Lung (tissue), 12 donors: Measurements from ENCODE around the gene FAM200B. TPM values are rescaled to one million over a fixed set of nuclear protein-coding genes. Genes with fewer than 3 reads are reported as not detected.

Experiments
- ATAC-seq: fragments of 200-7000 bp; cut with Tn5 transposase; one replicate; pipeline ENCODE4 v1.9.1; 2020; ENCODE audit warnings: moderate number of reproducible peaks; ENCODE audit not compliant: insufficient read depth, low FRiP score
- DNase-seq, 3 donors: peaks; one replicate each; pipeline ENCODE4 v3.0.0-alpha.2; 2013 to 2017
- H3K27ac ChIP-seq, 2 donors: one replicate each; pipeline ENCODE4 v1.5.1; 2013; ENCODE audit warnings: mild to moderate bottlenecking in 2 of 2, moderate library complexity in 2 of 2, control low read depth in 1 of 2, inconsistent platforms in 1 of 2, low read depth in 1 of 2, low read length in 1 of 2
- H3K27me3 ChIP-seq, 3 donors: one replicate each; pipeline ENCODE4 v1.5.1; 2013; ENCODE audit warnings: low read length in 2 of 3; ENCODE audit not compliant: control insufficient read depth in 3 of 3, insufficient read depth in 3 of 3
- H3K36me3 ChIP-seq, 4 donors: one replicate each; pipeline ENCODE4 v1.5.1; 2013; ENCODE audit warnings: low read length in 4 of 4, mild to moderate bottlenecking in 1 of 4, moderate library complexity in 1 of 4; ENCODE audit not compliant: control insufficient read depth in 4 of 4, insufficient read depth in 4 of 4
- H3K4me1 ChIP-seq, 5 donors: one replicate each; pipeline ENCODE4 v1.5.1; 2013; ENCODE audit warnings: low read length in 5 of 5, mild to moderate bottlenecking in 2 of 5, moderate library complexity in 1 of 5; ENCODE audit not compliant: control insufficient read depth in 5 of 5, insufficient read depth in 5 of 5
- H3K4me3 ChIP-seq: one replicate; pipeline ENCODE4 v1.5.1; 2013; ENCODE audit warnings: mild to moderate bottlenecking, control low read depth, moderate library complexity
- H3K9ac ChIP-seq, 2 donors: one replicate each; pipeline ENCODE4 v1.5.1; 2013; ENCODE audit warnings: low read length in 2 of 2, control low read depth in 1 of 2; ENCODE audit not compliant: insufficient read depth in 1 of 2
- H3K9me3 ChIP-seq, 4 donors: one replicate each; pipeline ENCODE4 v1.5.1; 2013; ENCODE audit warnings: low read length in 3 of 4, mild to moderate bottlenecking in 1 of 4, moderate library complexity in 1 of 4; ENCODE audit not compliant: control insufficient read depth in 4 of 4, insufficient read depth in 3 of 4
- CTCF ChIP-seq: IDR thresholded peaks from 2 replicates; pipeline ENCODE4 v1.5.1; 2012; ENCODE audit warnings: mild to moderate bottlenecking; ENCODE audit errors: control extremely low read depth, extremely low read depth
- WGBS, 2 donors: extraction: QIAGEN DNeasy Blood & Tissue Kit; methylation state at CpG; one replicate each; pipeline ENCODE4 v1.1.7; 2013; 5-methylcytosine and 5-hydroxymethylcytosine counted together
- polyA plus RNA-seq, 2 donors: library from polyadenylated mRNA; stranded (reverse); fragments of 200-250 nt; gene quantifications; one replicate each; pipeline ENCODE4 v1.2.1, GENCODE V29; 2013
- total RNA-seq, 2 donors: library from RNA; depleted of rRNA in 1 of 2; stranded (reverse); fragments of >200 nt in 1 of 2; gene quantifications; one replicate each; pipeline ENCODE4 v1.2.1, GENCODE V29; 2014 to 2021
- donor health status: control.
- donor health status: control.
- donor health status: Bipolar disorder and iron deficiency.
- donor health status: healthy.
- donor health status: DM: yes; HTN: yes; CAD: no.

The FAM200B gene
- total and polyA plus RNA-seq, 4 donors = 19.3 to 56.0 (median 27.2) TPM

DNA sequence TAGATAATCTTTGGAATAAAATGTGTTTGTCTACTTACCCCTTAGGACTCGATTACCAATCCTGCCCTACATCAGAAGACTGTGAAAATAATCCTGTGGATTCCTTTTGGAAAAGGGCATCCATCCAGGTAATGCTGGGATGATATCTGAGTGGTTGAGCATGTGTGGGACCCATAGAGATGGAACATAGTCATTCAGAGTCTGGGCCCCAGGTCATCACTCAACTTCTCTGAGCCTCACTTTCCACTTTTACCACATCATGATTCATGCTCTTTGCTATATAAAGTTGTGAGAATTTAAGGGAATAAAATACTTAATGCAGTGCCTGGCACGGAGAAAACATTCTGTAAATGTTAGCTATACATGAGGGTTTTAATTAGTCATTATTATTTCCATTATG is 30.1 kb downstream of the FAM200B start:
- 91 to 94% methylated on average over 2 of the region's 2 CpGs for WGBS, 2 donors
- ATAC-seq = no peak
- H3K9me3 ChIP-seq = no peaks in the 10 kb centered on the region

GRCh38 chr4:15712214-15712613 is 30.6 kb downstream of the FAM200B start:
- H3K27ac ChIP-seq = no peak overlapping the region
- H3K36me3 ChIP-seq = no peaks in the 10 kb centered on the region
- ATAC-seq (no peak), DNase-seq (no peak)
- peaks cover 0 to 8% (median under 1%) of the 10 kb centered on the region in 5 donors for H3K4me1 ChIP-seq
- H3K4me3 ChIP-seq = no peak overlapping the region
- H3K9me3 ChIP-seq = no peaks in the 10 kb centered on the region
- 96 to 97% methylated on average over 1 of the region's 1 CpG for WGBS, 2 donors
- no peak for TF ChIP-seq CTCF
- no peak overlapping the region for H3K9ac ChIP-seq
- H3K27me3 ChIP-seq = no peaks in the 10 kb centered on the region

More for the DNA sequence above, 30.1 kb downstream of the FAM200B start:
- H3K27me3 ChIP-seq = no peaks in the 10 kb centered on the region
- H3K36me3 ChIP-seq = no peaks in the 10 kb centered on the region
- TF ChIP-seq CTCF = no peak
- H3K27ac ChIP-seq = no peak overlapping the region
- no peak overlapping the region for H3K4me3 ChIP-seq
- DNase-seq = no peak
- H3K9ac ChIP-seq = no peak overlapping the region
- H3K4me1 ChIP-seq = peaks cover 0 to 8% (median 0%) of the 10 kb centered on the region in 5 donors

DNA sequence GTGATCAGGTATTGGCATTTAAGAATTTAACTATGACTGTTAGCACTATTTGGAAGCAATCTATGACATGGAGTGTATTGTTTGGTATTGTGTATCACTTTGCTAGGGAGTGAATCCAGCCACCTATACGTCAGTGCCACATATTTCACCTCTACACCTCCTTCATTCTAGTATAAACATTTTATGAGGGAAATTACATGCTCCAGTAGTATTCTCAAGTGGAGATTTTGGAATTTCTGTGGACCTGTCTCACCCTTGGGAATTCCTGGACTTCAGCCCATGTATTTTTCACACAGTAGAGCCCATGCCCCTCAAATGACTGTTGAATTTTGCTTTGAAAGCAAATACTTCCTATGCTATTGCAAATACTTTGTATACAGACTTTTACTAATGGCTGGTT is 32.5 kb downstream of the FAM200B start:
- no peaks in the 10 kb centered on the region for H3K27me3 ChIP-seq
- DNase-seq (peak in 2 of 3 donors; percentile 33 to 43), ATAC-seq (no peak)

More for the DNA sequence above, 32.5 kb downstream of the FAM200B start:
- TF ChIP-seq CTCF = no peak
- WGBS, 2 donors = 73 to 77% methylated on average over 1 of the region's 1 CpG
- Histone ChIP-seq H3K4me1 (peaks cover 0 to 11% (median 3%) of the 10 kb centered on the region in 5 donors), H3K4me3 (no peak overlapping the region), H3K36me3 (no peaks in the 10 kb centered on the region), H3K9me3 (no peaks in the 10 kb centered on the region), H3K27ac (no peak overlapping the region), H3K9ac (no peak overlapping the region)
